ENCODE data around the gene MXD1.

Gene MXD1

GRCh38 chr2:69934614-69934908 is 19.7 kb downstream of the MXD1 start:
- Histone ChIP-seq H3K36me3 (ENCODE audit: control insufficient read depth, insufficient read depth, low read length) (no peaks in the 10 kb centered on the region), H3K79me2 (ENCODE audit: control insufficient read depth, insufficient read depth, low read length) (no peaks in the 10 kb centered on the region), H2BK15ac (replicated peaks; ENCODE audit: low read depth) (no peak overlapping the region), H3K23ac (ENCODE audit: low read length) (no peak overlapping the region), H2BK5ac (ENCODE audit: low read length) (no peak overlapping the region), H4K5ac (ENCODE audit: low read length) (no peak overlapping the region), H3K18ac (ENCODE audit: low read length) (no peak overlapping the region), H2AK5ac (ENCODE audit: low read length) (no peak overlapping the region), H3K4me3 (ENCODE audit: low read length) (no peak overlapping the region), H3K27me3 (ENCODE audit: insufficient read depth, low read length, poor library complexity) (no peaks in the 10 kb centered on the region), H3K79me1 (ENCODE audit: low read length) (no peaks in the 10 kb centered on the region), H3K4ac (ENCODE audit: low read depth, low read length) (no peak overlapping the region), H4K8ac (ENCODE audit: low read depth, low read length) (no peak overlapping the region), H3K27ac (ENCODE audit: low read depth, low read length) (no peak overlapping the region), H3K4me1 (ENCODE audit: control insufficient read depth, low read depth, low read length) (peaks cover 2% of the 10 kb centered on the region), H2BK120ac (ENCODE audit: low read depth, low read length) (no peak overlapping the region), H3K9ac (ENCODE audit: low read length) (no peak overlapping the region), H3K56ac (ENCODE audit: low read length) (no peak overlapping the region), H3K4me2 (ENCODE audit: low read length) (no peak overlapping the region)
- no CpG with 5 or more reads among the region's 1 CpG for WGBS (ENCODE audit: extremely low coverage, insufficient coverage, low lambda C conversion rate)
- DNase-seq = no peak

- no peak overlapping the region for H3K4ac ChIP-seq (ENCODE audit: low read depth, low read length)
- WGBS (ENCODE audit: extremely low coverage, insufficient coverage, low lambda C conversion rate) = no CpG with 5 or more reads among the region's 5 CpGs
- H4K5ac ChIP-seq (ENCODE audit: low read length) = no peak overlapping the region
- no peak overlapping the region for H3K27ac ChIP-seq (ENCODE audit: low read depth, low read length)
- H2BK120ac ChIP-seq (ENCODE audit: low read depth, low read length) = no peak overlapping the region
- no peak overlapping the region for H3K23ac ChIP-seq (ENCODE audit: low read length)
- no peak overlapping the region for H3K4me2 ChIP-seq (ENCODE audit: low read length)
- no peaks in the 10 kb centered on the region for H3K79me2 ChIP-seq (ENCODE audit: control insufficient read depth, insufficient read depth, low read length)
- H3K4me1 ChIP-seq (ENCODE audit: control insufficient read depth, low read depth, low read length) = peaks cover 2% of the 10 kb centered on the region
- no peak overlapping the region for H3K18ac ChIP-seq (ENCODE audit: low read length)
- H3K79me1 ChIP-seq (ENCODE audit: low read length) = no peaks in the 10 kb centered on the region
- H3K56ac ChIP-seq (ENCODE audit: low read length) = no peak overlapping the region
- H4K8ac ChIP-seq (ENCODE audit: low read depth, low read length) = no peak overlapping the region
- no peak overlapping the region for H2AK5ac ChIP-seq (ENCODE audit: low read length)
- H2BK5ac ChIP-seq (ENCODE audit: low read length) = no peak overlapping the region
- H3K27me3 ChIP-seq (ENCODE audit: insufficient read depth, low read length, poor library complexity) = no peaks in the 10 kb centered on the region
- no peak overlapping the region for H3K9ac ChIP-seq (ENCODE audit: low read length)
- H2BK15ac ChIP-seq (replicated peaks; ENCODE audit: low read depth) = no peak overlapping the region
- no peak overlapping the region for H3K4me3 ChIP-seq (ENCODE audit: low read length)
- DNase-seq = no peak
- H3K36me3 ChIP-seq (ENCODE audit: control insufficient read depth, insufficient read depth, low read length) = no peaks in the 10 kb centered on the region
Measured at GRCh38 chr2:69935011-69935410, 20.1 kb downstream of the MXD1 start.

GRCh38 chr2:69936906-69937305 is 22.0 kb downstream of the MXD1 start:
- DNase-seq = peak; percentile 63
- Histone ChIP-seq H3K18ac (ENCODE audit: low read length) (no peak overlapping the region), H3K36me3 (ENCODE audit: control insufficient read depth, insufficient read depth, low read length) (no peaks in the 10 kb centered on the region), H3K9ac (ENCODE audit: low read length) (no peak overlapping the region), H2BK120ac (ENCODE audit: low read depth, low read length) (no peak overlapping the region), H3K4me1 (ENCODE audit: control insufficient read depth, low read depth, low read length) (peaks cover 2% of the 10 kb centered on the region), H3K4me2 (ENCODE audit: low read length) (no peak overlapping the region), H3K56ac (ENCODE audit: low read length) (no peak overlapping the region), H2BK15ac (replicated peaks; ENCODE audit: low read depth) (no peak overlapping the region), H4K8ac (ENCODE audit: low read depth, low read length) (no peak overlapping the region), H4K5ac (ENCODE audit: low read length) (no peak overlapping the region), H3K27me3 (ENCODE audit: insufficient read depth, low read length, poor library complexity) (no peaks in the 10 kb centered on the region), H3K4ac (ENCODE audit: low read depth, low read length) (no peak overlapping the region), H3K27ac (ENCODE audit: low read depth, low read length) (no peak overlapping the region), H3K23ac (ENCODE audit: low read length) (no peak overlapping the region), H2AK5ac (ENCODE audit: low read length) (no peak overlapping the region), H3K4me3 (ENCODE audit: low read length) (no peak overlapping the region), H2BK5ac (ENCODE audit: low read length) (no peak overlapping the region), H3K79me1 (ENCODE audit: low read length) (no peaks in the 10 kb centered on the region), H3K79me2 (ENCODE audit: control insufficient read depth, insufficient read depth, low read length) (no peaks in the 10 kb centered on the region)
- no CpG with 5 or more reads among the region's 11 CpGs for WGBS (ENCODE audit: extremely low coverage, insufficient coverage, low lambda C conversion rate)

DNA sequence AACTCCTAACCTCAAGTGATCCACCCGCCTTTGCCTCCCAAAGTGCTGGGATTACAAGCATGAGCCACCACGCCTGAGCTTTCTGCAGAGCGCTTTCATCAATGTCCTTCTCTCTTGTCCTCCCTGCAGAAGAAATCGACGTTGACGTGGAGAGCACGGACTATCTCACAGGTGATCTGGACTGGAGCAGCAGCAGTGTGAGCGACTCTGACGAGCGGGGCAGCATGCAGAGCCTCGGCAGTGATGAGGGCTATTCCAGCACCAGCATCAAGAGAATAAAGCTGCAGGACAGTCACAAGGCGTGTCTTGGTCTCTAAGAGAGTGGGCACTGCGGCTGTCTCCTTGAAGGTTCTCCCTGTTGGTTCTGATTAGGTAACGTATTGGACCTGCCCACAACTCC is 23.1 kb downstream of the MXD1 start:
- no peak overlapping the region for H3K4ac ChIP-seq (ENCODE audit: low read depth, low read length)
- H3K23ac ChIP-seq (ENCODE audit: low read length) = no peak overlapping the region
- H3K4me2 ChIP-seq (ENCODE audit: low read length) = no peak overlapping the region
- no peaks in the 10 kb centered on the region for H3K79me1 ChIP-seq (ENCODE audit: low read length)
- no peak overlapping the region for H3K4me3 ChIP-seq (ENCODE audit: low read length)
- no peak for DNase-seq
- no peak overlapping the region for H2BK5ac ChIP-seq (ENCODE audit: low read length)
- no peaks in the 10 kb centered on the region for H3K79me2 ChIP-seq (ENCODE audit: control insufficient read depth, insufficient read depth, low read length)
- peaks cover 2% of the 10 kb centered on the region for H3K4me1 ChIP-seq (ENCODE audit: control insufficient read depth, low read depth, low read length)
- H3K56ac ChIP-seq (ENCODE audit: low read length) = no peak overlapping the region
- no peaks in the 10 kb centered on the region for H3K36me3 ChIP-seq (ENCODE audit: control insufficient read depth, insufficient read depth, low read length)
- H3K18ac ChIP-seq (ENCODE audit: low read length) = no peak overlapping the region
- no peak overlapping the region for H4K5ac ChIP-seq (ENCODE audit: low read length)
- no peak overlapping the region for H4K8ac ChIP-seq (ENCODE audit: low read depth, low read length)
- H2AK5ac ChIP-seq (ENCODE audit: low read length) = no peak overlapping the region
- no peak overlapping the region for H3K27ac ChIP-seq (ENCODE audit: low read depth, low read length)
- no peak overlapping the region for H2BK120ac ChIP-seq (ENCODE audit: low read depth, low read length)
- H3K27me3 ChIP-seq (ENCODE audit: insufficient read depth, low read length, poor library complexity) = no peaks in the 10 kb centered on the region
- no peak overlapping the region for H3K9ac ChIP-seq (ENCODE audit: low read length)
- no CpG with 5 or more reads among the region's 14 CpGs for WGBS (ENCODE audit: extremely low coverage, insufficient coverage, low lambda C conversion rate)
- H2BK15ac ChIP-seq (replicated peaks; ENCODE audit: low read depth) = no peak overlapping the region

DNA sequence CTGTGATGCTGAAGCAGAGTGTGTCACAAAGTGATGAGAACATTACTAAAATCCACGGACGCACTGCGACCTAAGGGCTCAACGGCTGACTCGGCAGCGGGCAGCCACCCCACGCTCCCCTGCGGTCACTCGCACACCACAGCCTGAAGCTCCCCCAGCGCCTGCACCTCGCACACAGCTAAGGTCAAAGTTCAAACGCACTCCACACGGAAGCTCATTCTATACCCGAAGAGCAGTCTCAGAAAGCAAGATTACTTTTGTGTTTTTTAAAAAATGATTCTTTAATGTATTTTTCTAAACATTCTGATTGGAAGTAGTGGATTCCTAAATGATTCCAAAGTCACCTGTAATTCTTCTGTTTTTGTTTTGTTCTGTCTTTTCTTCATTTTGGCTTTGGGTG is 24.8 kb downstream of the MXD1 start:
- Histone ChIP-seq H3K18ac (ENCODE audit: low read length) (no peak overlapping the region), H2AK5ac (ENCODE audit: low read length) (no peak overlapping the region), H3K4ac (ENCODE audit: low read depth, low read length) (no peak overlapping the region), H4K5ac (ENCODE audit: low read length) (no peak overlapping the region), H3K27ac (ENCODE audit: low read depth, low read length) (no peak overlapping the region), H3K36me3 (ENCODE audit: control insufficient read depth, insufficient read depth, low read length) (no peaks in the 10 kb centered on the region), H3K4me1 (ENCODE audit: control insufficient read depth, low read depth, low read length) (no peaks in the 10 kb centered on the region), H2BK15ac (replicated peaks; ENCODE audit: low read depth) (no peak overlapping the region), H3K56ac (ENCODE audit: low read length) (no peak overlapping the region), H3K4me3 (ENCODE audit: low read length) (no peak overlapping the region), H4K8ac (ENCODE audit: low read depth, low read length) (no peak overlapping the region), H3K79me2 (ENCODE audit: control insufficient read depth, insufficient read depth, low read length) (no peaks in the 10 kb centered on the region), H2BK5ac (ENCODE audit: low read length) (no peak overlapping the region), H2BK120ac (ENCODE audit: low read depth, low read length) (no peak overlapping the region), H3K27me3 (ENCODE audit: insufficient read depth, low read length, poor library complexity) (no peaks in the 10 kb centered on the region), H3K23ac (ENCODE audit: low read length) (no peak overlapping the region), H3K79me1 (ENCODE audit: low read length) (no peaks in the 10 kb centered on the region), H3K9ac (ENCODE audit: low read length) (no peak overlapping the region), H3K4me2 (ENCODE audit: low read length) (no peak overlapping the region)
- no peak for DNase-seq
- no CpG with 5 or more reads among the region's 14 CpGs for WGBS (ENCODE audit: extremely low coverage, insufficient coverage, low lambda C conversion rate)

GRCh38 chr2:69940691-69941090 is 25.8 kb downstream of the MXD1 start:
- Histone ChIP-seq H2BK15ac (replicated peaks; ENCODE audit: low read depth) (no peak overlapping the region), H2BK5ac (ENCODE audit: low read length) (no peak overlapping the region), H3K18ac (ENCODE audit: low read length) (no peak overlapping the region), H4K8ac (ENCODE audit: low read depth, low read length) (no peak overlapping the region), H3K4ac (ENCODE audit: low read depth, low read length) (no peak overlapping the region), H2AK5ac (ENCODE audit: low read length) (no peak overlapping the region), H3K27ac (ENCODE audit: low read depth, low read length) (no peak overlapping the region), H2BK120ac (ENCODE audit: low read depth, low read length) (no peak overlapping the region), H3K9ac (ENCODE audit: low read length) (no peak overlapping the region), H3K27me3 (ENCODE audit: insufficient read depth, low read length, poor library complexity) (no peaks in the 10 kb centered on the region), H3K79me2 (ENCODE audit: control insufficient read depth, insufficient read depth, low read length) (no peaks in the 10 kb centered on the region), H3K79me1 (ENCODE audit: low read length) (no peaks in the 10 kb centered on the region), H3K4me1 (ENCODE audit: control insufficient read depth, low read depth, low read length) (no peaks in the 10 kb centered on the region), H4K5ac (ENCODE audit: low read length) (no peak overlapping the region), H3K4me3 (ENCODE audit: low read length) (no peak overlapping the region), H3K56ac (ENCODE audit: low read length) (no peak overlapping the region), H3K23ac (ENCODE audit: low read length) (no peak overlapping the region), H3K4me2 (ENCODE audit: low read length) (no peak overlapping the region), H3K36me3 (ENCODE audit: control insufficient read depth, insufficient read depth, low read length) (no peaks in the 10 kb centered on the region)
- WGBS (ENCODE audit: extremely low coverage, insufficient coverage, low lambda C conversion rate) = no CpG with 5 or more reads among the region's 8 CpGs
- no peak for DNase-seq
